CD4-positive, alpha-beta T cell treated with Interleukin-15 for 4 hours (primary cell): ENCODE measurements around the gene MMP24OS.
"Not testable (repeated sequence)": the region's sequence is repeated elsewhere in the genome, so short reads cannot be mapped to it uniquely, and the experiment has no call there.

Source experiments
- DNase-seq: peaks from one replicate; pipeline ENCODE4 v3.0.0-alpha.2; 2020; ENCODE audit warnings: low spot score

Gene MMP24OS

GRCh38 chr20:35275741-35276251 is 2.1 kb downstream of the MMP24OS start:
- no peak for DNase-seq

- DNase-seq = no peak
Measured at GRCh38 chr20:35274172-35275092, 3.5 kb downstream of the MMP24OS start.

- DNase-seq = no peak
Measured at GRCh38 chr20:35273449-35274171, 4.3 kb downstream of the MMP24OS start.

- DNase-seq = no peak
Measured at GRCh38 chr20:35271904-35272303, 6.0 kb downstream of the MMP24OS start.

- no peak for DNase-seq
Measured at GRCh38 chr20:35271073-35271882, 6.6 kb downstream of the MMP24OS start.

GRCh38 chr20:35270021-35270902 is 7.7 kb downstream of the MMP24OS start:
- no peak for DNase-seq

- DNase-seq = peak; percentile 33
Measured at GRCh38 chr20:35269055-35269781, 8.7 kb downstream of the MMP24OS start.

- no peak for DNase-seq
Measured at GRCh38 chr20:35267092-35267491, 10.8 kb downstream of the MMP24OS start.

- DNase-seq = no peak
Measured at GRCh38 chr20:35264755-35265154, 13.2 kb downstream of the MMP24OS start.

GRCh38 chr20:35263532-35264341 is 14.2 kb downstream of the MMP24OS start:
- no peak for DNase-seq

GRCh38 chr20:35262731-35263531 is 15.0 kb downstream of the MMP24OS start:
- DNase-seq = not testable (repeated sequence)

GRCh38 chr20:35262321-35262720 is 15.6 kb downstream of the MMP24OS start:
- not testable (repeated sequence) for DNase-seq

- no peak for DNase-seq
Measured at GRCh38 chr20:35260426-35260825, 17.5 kb downstream of the MMP24OS start.

- no peak for DNase-seq
Measured at GRCh38 chr20:35257175-35257909, 20.6 kb downstream of the MMP24OS start.

- no peak for DNase-seq
Measured at GRCh38 chr20:35254448-35254999, 23.4 kb downstream of the MMP24OS start.

- DNase-seq = no peak
Measured at GRCh38 chr20:35253010-35253409, 24.9 kb downstream of the MMP24OS start.

- DNase-seq = not testable (repeated sequence)
Measured at GRCh38 chr20:35252598-35252997, 25.3 kb downstream of the MMP24OS start.
